HG03378 (cell line): Measurements from ENCODE around the gene ARID1B.
A peak's percentile ranks its signal among the peaks of the same experiment; 100 is the strongest.

Source experiments
- ATAC-seq: cut with Tn5 transposase; IDR thresholded peaks from one replicate; pipeline ENCODE4 v1.9.1; 2021; ENCODE audit warnings: mild to moderate bottlenecking, moderate library complexity; ENCODE audit not compliant: unreplicated experiment

Gene ARID1B

GRCh38 chr6:156822747-156823206, 45.6 kb downstream of the ARID1B start:
- no peak for ATAC-seq

DNA sequence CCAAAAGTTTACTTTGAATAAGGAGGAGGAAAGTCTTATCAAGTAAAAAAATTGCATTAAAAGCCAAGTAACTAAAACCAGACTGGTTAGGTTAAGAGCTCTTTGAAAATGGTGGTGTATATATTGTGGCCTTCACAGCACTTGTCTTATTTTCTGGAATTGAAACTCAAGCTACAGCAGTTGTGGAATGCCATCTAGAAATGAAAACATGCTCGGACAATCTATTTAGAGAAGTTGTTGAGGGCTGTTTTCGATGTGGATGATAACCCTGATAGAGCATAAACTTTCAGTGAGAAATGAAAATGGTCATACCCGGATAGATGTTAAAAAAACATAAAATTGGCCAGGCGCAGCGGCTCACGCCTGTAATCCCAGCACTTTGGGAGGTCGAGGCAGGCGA, 47.0 kb downstream of the ARID1B start:
- no peak for ATAC-seq

DNA sequence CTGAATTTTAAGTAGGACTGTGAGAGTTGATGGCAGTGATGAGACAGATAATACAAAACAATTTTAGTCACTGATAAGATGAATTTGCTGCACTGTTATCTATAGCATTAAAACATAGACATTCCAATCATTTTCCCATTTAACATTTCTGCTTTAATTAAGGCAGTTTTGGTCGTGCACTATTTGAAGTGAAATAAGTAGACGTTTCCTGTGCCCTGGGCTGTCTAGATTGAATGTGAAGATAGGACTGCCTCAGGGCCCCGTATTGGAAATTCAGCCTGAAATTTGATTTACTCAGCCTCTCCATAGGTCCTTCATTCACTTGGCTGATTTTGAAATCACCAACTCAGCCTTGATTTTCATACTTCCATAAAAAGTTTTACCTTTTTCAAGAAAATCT, 48.3 kb downstream of the ARID1B start:
- ATAC-seq: no peak

DNA sequence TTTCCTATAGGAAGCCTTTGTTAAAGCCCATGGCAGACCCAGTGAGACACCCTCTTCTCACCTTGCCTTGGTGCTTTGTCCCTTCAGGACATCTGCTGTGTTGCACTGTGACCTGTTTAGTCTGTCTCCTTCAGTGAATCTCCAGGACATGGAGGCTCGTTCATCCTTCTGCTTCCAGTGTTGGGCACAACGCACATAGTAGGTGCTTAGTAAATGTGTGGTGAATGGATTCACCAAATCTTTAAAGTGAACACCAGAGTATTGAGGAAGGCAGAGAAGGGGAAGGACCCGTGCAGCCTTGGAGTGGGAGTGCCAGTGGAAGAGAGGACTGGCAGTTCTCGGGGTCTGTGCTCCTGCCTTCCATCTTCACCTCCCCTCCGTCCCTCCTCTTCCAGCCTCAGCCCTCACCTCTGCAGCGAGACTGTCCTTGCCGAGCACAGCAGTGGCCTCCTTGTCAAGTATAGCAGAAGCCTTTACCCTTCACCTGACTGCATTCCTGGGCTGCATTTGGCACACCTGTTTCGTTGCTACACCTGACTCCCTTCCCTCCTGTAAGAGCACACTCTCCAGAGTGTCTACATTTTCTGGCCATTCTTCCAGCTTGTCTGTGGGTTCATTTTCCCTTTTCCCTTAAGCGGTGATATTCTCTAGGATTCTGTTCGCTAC, 49.2 kb downstream of the ARID1B start:
- ATAC-seq: no peak

- no peak for ATAC-seq
These were observed 50.2 kb downstream of the ARID1B start for GRCh38 chr6:156827382-156827781.

DNA sequence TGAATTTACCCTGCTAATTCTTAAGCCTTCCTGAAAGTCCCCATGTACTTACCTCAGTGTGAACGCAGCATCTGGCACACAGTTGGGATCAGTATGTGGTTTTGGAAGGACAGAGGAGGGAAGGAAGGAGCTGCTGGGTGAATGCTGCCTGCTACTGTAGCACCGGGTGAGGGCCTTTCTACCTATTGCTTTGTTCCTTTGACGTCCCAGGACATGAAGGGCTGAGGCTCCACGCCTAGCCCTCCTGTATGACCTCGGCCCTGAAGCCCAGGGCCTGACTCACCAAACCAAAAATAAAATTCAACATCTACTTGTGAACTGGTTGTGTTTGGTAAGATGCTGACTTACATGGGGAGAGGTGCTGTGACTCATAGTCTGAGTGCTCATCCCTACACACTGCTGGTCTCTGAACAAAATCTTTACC, 51.1 kb downstream of the ARID1B start:
- peak; percentile 58 for ATAC-seq

DNA sequence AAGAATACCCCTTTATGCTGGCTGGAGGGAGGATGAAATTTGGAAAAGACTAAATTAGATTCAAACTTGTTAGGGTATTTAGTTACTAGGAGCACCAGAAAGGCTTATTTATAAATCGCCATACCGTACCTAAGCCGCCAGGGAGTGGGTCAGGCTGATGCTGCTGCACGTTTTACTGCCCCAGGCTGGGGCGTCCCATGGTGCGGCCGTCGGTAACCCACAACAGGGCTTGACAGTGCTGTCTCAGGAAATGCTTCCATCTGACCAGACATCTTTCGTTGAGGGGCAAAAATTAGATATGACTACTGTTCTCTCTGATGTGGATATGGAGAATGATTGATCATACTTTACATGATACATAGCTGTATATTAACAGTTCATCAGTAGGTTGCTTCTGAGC, 52.9 kb downstream of the ARID1B start:
- no peak for ATAC-seq

GRCh38 chr6:156832231-156832647, 55.1 kb downstream of the ARID1B start:
- ATAC-seq: no peak

- no peak for ATAC-seq
These were observed 55.5 kb downstream of the ARID1B start for GRCh38 chr6:156832669-156833068.

DNA sequence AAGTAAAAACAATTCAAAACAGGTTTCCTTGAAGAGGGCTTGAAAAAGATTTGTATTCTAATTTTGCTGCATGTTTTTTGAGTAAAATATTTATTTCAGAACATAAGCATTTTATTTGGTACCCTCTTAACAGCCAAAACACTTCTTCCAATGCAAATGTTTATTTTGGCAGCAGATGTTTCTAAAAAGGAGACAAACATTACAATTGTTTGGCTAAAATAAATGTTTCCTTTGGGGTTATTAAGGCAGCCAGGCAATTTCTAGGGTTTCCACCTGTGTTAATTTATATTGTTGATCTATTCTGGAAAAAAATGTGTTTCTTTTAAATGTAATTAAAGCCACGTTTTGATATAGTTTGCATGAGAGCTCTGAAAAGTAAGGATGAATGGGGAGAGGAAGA, 56.6 kb downstream of the ARID1B start:
- ATAC-seq: no peak

DNA sequence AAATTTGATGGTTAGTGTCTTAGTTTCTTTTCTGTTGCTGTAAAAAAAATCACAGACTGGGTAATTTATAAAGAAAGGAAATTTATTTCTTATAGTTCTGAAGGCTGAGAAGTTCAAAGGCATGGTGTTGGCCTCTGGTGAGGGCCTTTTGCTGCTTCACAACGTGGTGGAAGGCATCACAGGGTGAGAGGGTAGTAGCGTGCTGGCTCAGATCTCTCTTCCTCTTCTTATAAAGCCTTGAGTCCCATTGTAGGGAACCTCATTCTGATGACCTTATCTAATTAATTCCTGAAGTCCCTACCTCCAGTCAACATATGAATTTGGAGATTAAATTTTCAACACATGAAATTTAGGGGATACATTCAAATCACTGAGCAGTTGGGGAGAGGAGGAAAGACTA, 62.0 kb downstream of the ARID1B start:
- ATAC-seq: no peak

DNA sequence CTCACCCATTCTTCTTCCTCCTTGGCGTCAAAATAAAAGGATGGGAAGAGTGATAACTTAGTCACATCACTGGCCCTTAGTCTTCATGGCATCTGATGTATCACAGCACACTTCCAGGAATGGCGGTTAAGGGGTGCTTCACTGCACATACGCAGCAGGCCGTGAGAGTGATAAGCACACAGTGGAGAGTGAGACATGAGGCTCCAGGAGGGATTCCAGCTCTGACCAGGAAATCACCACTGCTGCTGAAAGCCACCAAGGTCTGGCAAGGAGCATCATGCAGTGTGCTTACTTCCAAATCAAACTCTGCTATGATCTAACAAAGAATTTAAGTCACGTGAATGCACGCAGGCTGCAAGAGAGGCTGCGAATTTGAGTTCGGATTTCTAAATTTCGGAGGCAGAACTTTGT, 62.4 kb downstream of the ARID1B start:
- ATAC-seq: no peak

- no peak for ATAC-seq
These were observed 63.0 kb downstream of the ARID1B start for GRCh38 chr6:156840136-156840535.

- ATAC-seq: no peak
These were observed 63.4 kb downstream of the ARID1B start for GRCh38 chr6:156840606-156841005.

DNA sequence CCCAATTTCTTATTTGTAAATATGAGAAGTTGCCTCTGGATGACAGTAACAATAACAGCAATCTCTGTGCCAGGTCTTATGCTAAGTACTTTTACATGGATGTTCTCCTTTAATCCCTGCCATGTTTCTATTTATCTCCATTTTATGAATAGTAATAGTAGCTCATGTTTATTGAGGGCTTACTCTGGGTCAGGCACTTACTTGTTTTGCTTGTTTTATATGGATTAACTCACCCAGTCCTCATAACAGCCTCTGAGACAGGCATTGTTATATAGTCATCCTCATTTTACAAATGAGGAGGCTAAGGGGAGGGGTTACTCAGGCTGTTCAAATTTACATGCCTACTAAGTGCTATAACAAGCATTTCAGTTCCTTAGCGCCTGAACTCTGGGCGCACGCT, 64.3 kb downstream of the ARID1B start:
- ATAC-seq: no peak

- ATAC-seq: no peak
These were observed 65.5 kb downstream of the ARID1B start for GRCh38 chr6:156842598-156843250.

DNA sequence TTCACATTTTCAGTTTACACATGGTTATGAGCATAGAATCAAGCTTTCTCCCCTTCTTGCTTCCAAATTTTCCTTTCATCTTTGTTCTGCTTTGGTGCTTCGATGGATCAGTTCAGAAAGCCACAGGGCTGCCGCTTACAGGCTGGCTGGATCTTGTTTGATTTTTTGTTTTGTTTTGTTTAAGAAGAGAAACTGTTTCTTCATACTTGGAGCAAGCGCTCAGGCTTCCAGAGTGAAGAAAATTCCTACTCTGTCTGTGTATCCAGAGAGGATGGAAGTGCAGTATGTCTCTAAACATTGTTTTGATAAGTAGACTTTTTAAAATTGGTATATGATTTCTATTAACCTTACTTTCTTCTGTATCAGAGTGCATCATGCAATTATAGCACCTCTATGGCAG, 66.9 kb downstream of the ARID1B start:
- no peak for ATAC-seq

DNA sequence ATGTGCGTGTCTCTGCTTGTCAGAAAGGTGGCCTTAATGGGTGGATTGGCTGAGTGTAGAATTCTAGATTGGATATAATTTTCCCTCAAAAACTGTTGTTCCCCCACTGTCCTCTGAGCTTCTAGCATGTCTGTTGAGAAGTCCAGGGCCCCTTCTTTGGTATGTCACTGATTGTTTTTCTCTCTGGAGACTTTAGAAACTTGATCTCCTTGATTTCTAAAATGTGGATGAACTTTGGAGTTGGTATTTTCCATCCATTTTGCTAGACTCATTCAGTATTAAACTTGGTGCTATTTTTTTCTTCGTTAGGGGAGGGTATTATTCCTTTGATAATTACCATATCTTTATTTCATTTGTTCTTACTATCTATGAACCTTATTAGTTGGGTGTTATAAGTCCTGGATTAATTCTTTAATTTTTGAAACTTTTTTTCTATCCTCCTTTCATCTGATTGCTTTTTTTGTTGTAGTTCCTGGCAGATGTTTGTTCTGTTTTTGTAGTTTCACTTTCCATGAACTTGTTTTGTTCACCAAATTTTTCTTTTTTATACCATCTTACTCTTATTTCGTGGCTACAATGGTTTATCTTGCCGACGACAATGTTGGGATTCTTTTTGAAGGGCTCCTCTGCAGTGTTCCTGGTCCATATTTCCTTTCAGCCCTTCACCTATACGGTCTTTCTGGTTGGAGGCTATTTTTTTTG, 68.4 kb downstream of the ARID1B start:
- no peak for ATAC-seq

- no peak for ATAC-seq
These were observed 69.8 kb downstream of the ARID1B start for GRCh38 chr6:156846845-156847599.

GRCh38 chr6:156848123-156848522, 70.9 kb downstream of the ARID1B start:
- no peak for ATAC-seq

DNA sequence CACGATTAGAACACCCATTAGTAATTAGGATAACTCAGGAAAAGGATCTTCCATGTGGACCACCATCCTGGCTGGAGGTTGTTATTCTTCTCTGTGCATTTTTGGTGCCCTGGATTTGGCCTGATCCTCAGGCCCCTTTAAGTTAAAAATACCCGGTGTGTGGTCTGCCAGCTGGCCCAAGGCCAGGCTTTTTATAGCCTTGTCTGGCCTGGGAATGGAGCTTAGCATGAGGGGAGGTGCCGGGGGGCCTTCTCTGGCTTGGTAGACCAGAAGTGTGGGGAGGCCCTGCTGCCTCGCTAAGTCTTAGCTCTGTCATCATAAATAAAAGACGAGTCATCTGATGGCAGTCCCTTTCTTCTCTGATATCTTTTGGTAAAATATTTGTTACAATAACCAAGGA, 71.4 kb downstream of the ARID1B start:
- ATAC-seq: no peak
